Nephron progenitor cell (in vitro differentiated cells): ENCODE data around the gene PRIM2.
A peak's percentile ranks its signal among the peaks of the same experiment; 100 is the strongest.
"Not testable (repeated sequence)": the region's sequence is repeated elsewhere in the genome, so short reads cannot be mapped to it uniquely, and the experiment has no call there.

Experiments
- DNase-seq: peaks from one replicate; pipeline ENCODE4 v3.0.0; 2021
- H3K27ac Mint-ChIP-seq: 2 replicates; pipeline ENCODE4 v1.8.0; 2021; ENCODE audit warnings: mild to moderate bottlenecking, moderate library complexity, mixed read lengths
- H3K27me3 Mint-ChIP-seq: 2 replicates; pipeline ENCODE4 v1.8.0; 2021; ENCODE audit warnings: mild to moderate bottlenecking, low read depth, mixed read lengths; ENCODE audit not compliant: poor library complexity
- H3K36me3 Mint-ChIP-seq: 2 replicates; pipeline ENCODE4 v1.8.0; 2021; ENCODE audit warnings: low read depth, mixed read lengths
- H3K4me1 Mint-ChIP-seq: 2 replicates; pipeline ENCODE4 v1.8.0; 2021; ENCODE audit warnings: mixed read lengths
- H3K4me3 Mint-ChIP-seq: 2 replicates; pipeline ENCODE4 v1.8.0; 2021; ENCODE audit warnings: mild to moderate bottlenecking, moderate library complexity, mixed read lengths
- H3K9me3 Mint-ChIP-seq: 2 replicates; pipeline ENCODE4 v1.8.0; 2021; ENCODE audit warnings: mild to moderate bottlenecking, moderate library complexity, mixed read lengths

PRIM2 gene

GRCh38 chr6:57500368-57501021 lies 183.1 kb downstream of the PRIM2 start:
- not testable (repeated sequence) for H3K36me3 Mint-ChIP-seq, H3K27me3 Mint-ChIP-seq, DNase-seq, H3K9me3 Mint-ChIP-seq
- Mint-ChIP-seq H3K4me3 (peak overlapping the region; percentile 15), H3K27ac (peak overlapping the region; percentile 95), H3K4me1 (peaks cover 31% of the 10 kb centered on the region)

GRCh38 chr6:57502387-57502786 lies 185.0 kb downstream of the PRIM2 start:
- H3K27me3 Mint-ChIP-seq, H3K9me3 Mint-ChIP-seq, DNase-seq, H3K36me3 Mint-ChIP-seq, H3K4me3 Mint-ChIP-seq: not testable (repeated sequence)
- Mint-ChIP-seq H3K4me1 (peaks cover 31% of the 10 kb centered on the region), H3K27ac (peak overlapping the region; percentile 69)

DNA sequence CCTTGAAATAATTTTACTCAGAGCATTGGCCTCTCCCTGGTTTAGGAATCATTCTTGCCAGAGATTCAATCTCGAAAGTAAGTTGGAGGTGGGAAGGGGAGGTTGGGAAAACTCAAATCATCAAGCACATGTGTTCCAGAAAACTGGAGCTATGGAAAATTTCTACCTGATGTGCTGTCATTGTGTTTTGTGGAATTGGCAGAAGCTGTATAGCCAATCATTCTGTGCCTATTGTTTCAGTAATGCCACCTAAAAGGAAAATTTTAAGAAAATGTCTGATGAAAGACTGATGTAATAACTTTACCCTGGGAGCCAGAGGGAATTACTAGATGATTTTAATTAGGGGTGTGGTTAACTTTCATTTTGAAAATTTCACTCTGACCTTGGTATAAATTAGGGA lies 187.8 kb downstream of the PRIM2 start:
- H3K4me3 Mint-ChIP-seq, H3K4me1 Mint-ChIP-seq, H3K9me3 Mint-ChIP-seq, H3K27me3 Mint-ChIP-seq, DNase-seq, H3K36me3 Mint-ChIP-seq: not testable (repeated sequence)
- peak overlapping the region; percentile 9 for H3K27ac Mint-ChIP-seq

- not testable (repeated sequence) for H3K27me3 Mint-ChIP-seq, H3K4me3 Mint-ChIP-seq, H3K4me1 Mint-ChIP-seq, DNase-seq, H3K9me3 Mint-ChIP-seq, H3K36me3 Mint-ChIP-seq, H3K27ac Mint-ChIP-seq
These were observed 193.0 kb downstream of the PRIM2 start for GRCh38 chr6:57510390-57510789.

- DNase-seq, H3K27ac Mint-ChIP-seq, H3K4me3 Mint-ChIP-seq, H3K9me3 Mint-ChIP-seq, H3K36me3 Mint-ChIP-seq, H3K27me3 Mint-ChIP-seq: not testable (repeated sequence)
- H3K4me1 Mint-ChIP-seq, result peaks cover 35% of the 10 kb centered on the region
These were observed 197.7 kb downstream of the PRIM2 start for GRCh38 chr6:57515171-57515570.

DNA sequence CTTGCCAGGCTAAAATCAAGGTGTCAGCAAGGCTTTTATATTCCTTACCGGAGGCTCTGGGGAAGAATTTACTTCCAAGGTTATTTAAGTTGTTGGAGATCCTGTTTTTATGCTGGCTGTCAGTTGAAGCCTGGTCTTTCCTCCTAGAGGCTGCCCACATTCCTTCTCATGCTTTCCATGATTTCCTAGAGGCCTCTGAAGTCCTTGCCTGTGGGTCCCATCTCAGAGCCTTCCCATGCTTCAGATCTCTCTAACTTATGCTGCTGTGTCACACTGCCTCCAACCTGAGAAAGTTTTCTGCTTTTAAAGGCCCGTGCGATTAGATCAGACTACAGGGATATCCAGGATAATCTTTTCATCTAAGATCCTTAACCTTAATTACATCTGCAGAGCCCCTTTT lies 198.4 kb downstream of the PRIM2 start:
- not testable (repeated sequence) for H3K9me3 Mint-ChIP-seq, H3K27me3 Mint-ChIP-seq, DNase-seq, H3K36me3 Mint-ChIP-seq, H3K4me3 Mint-ChIP-seq
- peak overlapping the region; percentile 54 for H3K27ac Mint-ChIP-seq
- peaks cover 35% of the 10 kb centered on the region for H3K4me1 Mint-ChIP-seq

GRCh38 chr6:57516776-57517175 lies 199.3 kb downstream of the PRIM2 start:
- peaks cover 35% of the 10 kb centered on the region for H3K4me1 Mint-ChIP-seq
- H3K36me3 Mint-ChIP-seq, H3K27ac Mint-ChIP-seq, DNase-seq, H3K27me3 Mint-ChIP-seq, H3K4me3 Mint-ChIP-seq, H3K9me3 Mint-ChIP-seq: not testable (repeated sequence)

DNA sequence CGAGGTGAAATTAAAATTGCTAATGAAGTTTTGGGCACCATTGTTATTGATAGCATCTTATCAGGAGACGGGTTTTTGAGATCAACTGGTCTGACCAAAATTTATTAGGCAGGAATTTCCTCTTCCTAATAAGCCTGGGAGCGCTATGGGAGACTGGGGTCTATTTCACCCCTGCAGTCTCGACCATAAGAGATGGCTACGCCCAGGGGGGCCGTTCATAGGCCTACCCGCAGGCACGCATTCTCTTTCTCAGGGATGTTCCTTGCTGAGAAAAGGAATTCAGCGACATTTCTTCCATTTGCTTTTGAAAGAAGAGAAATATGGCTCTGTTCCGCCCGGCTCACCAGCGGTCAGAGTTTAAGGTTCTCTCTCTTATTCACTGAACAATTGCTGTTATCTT lies 201.8 kb downstream of the PRIM2 start:
- H3K4me1 Mint-ChIP-seq, result peaks cover 35% of the 10 kb centered on the region
- DNase-seq, H3K36me3 Mint-ChIP-seq, H3K27me3 Mint-ChIP-seq, H3K4me3 Mint-ChIP-seq, H3K9me3 Mint-ChIP-seq, H3K27ac Mint-ChIP-seq: not testable (repeated sequence)

GRCh38 chr6:57521085-57521484 lies 203.7 kb downstream of the PRIM2 start:
- H3K27ac Mint-ChIP-seq, DNase-seq, H3K27me3 Mint-ChIP-seq, H3K36me3 Mint-ChIP-seq, H3K4me3 Mint-ChIP-seq, H3K9me3 Mint-ChIP-seq: not testable (repeated sequence)
- H3K4me1 Mint-ChIP-seq, result peaks cover 28% of the 10 kb centered on the region

DNA sequence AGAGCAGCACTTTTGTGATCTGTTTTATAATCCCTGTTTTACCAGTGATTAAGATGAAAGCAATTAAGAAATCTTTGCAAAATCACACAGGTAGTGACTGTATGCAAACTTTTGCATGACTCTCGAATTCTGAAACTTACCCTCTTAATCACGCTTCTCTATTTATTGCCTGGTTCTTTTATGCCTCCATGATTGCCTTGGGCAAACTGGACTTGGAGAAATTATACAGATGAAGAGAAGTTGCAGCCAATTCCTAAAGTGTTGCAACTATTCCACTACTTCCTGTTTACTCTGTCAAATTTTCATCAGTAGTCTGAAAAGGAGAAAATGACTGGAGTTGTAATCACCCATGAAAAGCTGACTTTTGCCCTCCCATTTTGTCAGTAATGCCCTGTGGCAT lies 205.8 kb downstream of the PRIM2 start:
- H3K4me3 Mint-ChIP-seq, H3K27ac Mint-ChIP-seq, H3K27me3 Mint-ChIP-seq, H3K9me3 Mint-ChIP-seq, H3K36me3 Mint-ChIP-seq, DNase-seq: not testable (repeated sequence)
- H3K4me1 Mint-ChIP-seq, result peaks cover 18% of the 10 kb centered on the region

DNA sequence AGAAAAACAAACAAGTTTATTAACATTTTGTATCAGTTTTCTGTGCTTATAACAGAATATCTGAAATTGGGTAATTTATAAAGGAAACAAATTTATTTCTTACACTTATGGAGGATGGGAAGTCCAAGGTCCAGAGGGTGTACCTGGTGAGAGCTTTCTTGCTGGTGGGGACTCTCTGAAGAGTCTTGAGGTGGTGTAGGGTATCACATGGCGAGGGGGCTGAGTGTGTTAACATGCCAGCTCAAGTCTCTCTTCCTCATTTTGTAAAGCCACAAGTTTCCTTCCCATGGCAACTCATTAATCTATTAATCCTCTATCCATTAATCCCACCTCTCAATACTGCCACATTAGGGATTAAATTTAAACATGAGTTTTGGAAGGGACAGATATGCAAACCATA lies 212.3 kb downstream of the PRIM2 start:
- not testable (repeated sequence) for H3K4me3 Mint-ChIP-seq, H3K36me3 Mint-ChIP-seq, DNase-seq, H3K27me3 Mint-ChIP-seq, H3K9me3 Mint-ChIP-seq, H3K4me1 Mint-ChIP-seq
- H3K27ac Mint-ChIP-seq, result peak overlapping the region; percentile 36

GRCh38 chr6:57532660-57533059 lies 215.2 kb downstream of the PRIM2 start:
- DNase-seq, H3K4me1 Mint-ChIP-seq, H3K27ac Mint-ChIP-seq, H3K27me3 Mint-ChIP-seq, H3K9me3 Mint-ChIP-seq, H3K36me3 Mint-ChIP-seq, H3K4me3 Mint-ChIP-seq: not testable (repeated sequence)

GRCh38 chr6:57535121-57535520 lies 217.7 kb downstream of the PRIM2 start:
- not testable (repeated sequence) for H3K4me1 Mint-ChIP-seq, DNase-seq, H3K27me3 Mint-ChIP-seq, H3K9me3 Mint-ChIP-seq, H3K27ac Mint-ChIP-seq, H3K4me3 Mint-ChIP-seq
- peaks cover 13% of the 10 kb centered on the region for H3K36me3 Mint-ChIP-seq
